ENCODE results near the gene CCRL2. TPM values are rescaled to one million over a fixed set of nuclear protein-coding genes. Genes with fewer than 3 reads are reported as not detected.

CCRL2 gene
- total RNA-seq, 1 donor from 2014 or later = 28.5 TPM

- no peaks in the 10 kb centered on the region for H3K36me3 ChIP-seq
- H3K9me3 ChIP-seq = no peaks in the 10 kb centered on the region
- no peak for TF ChIP-seq CTCF (IDR thresholded peaks at IDR 0.05)
- ATAC-seq (no peak), DNase-seq (no peak)
- no peak overlapping the region for H3K27ac ChIP-seq
- intact Hi-C loops (cut with DNase I) = no loop called here
- no peaks in the 10 kb centered on the region for H3K27me3 ChIP-seq
- no peak overlapping the region for H3K4me3 ChIP-seq
- peaks cover 53% of the 10 kb centered on the region for H3K4me1 ChIP-seq
These were observed 8.7 kb upstream of the CCRL2 start for GRCh38 chr3:46398186-46398955.

- peaks cover 47% of the 10 kb centered on the region for H3K4me1 ChIP-seq
- ATAC-seq (no peak), DNase-seq (no peak)
These were observed 8.0 kb upstream of the CCRL2 start for GRCh38 chr3:46399098-46399497.

GRCh38 chr3:46399557-46399956, 7.5 kb upstream of the CCRL2 start:
- no peak for DNase-seq
- peak; percentile 13 for ATAC-seq
- TF ChIP-seq CTCF (IDR thresholded peaks at IDR 0.05) = no peak
- intact Hi-C loops (cut with DNase I) = no loop called here
- peaks cover 45% of the 10 kb centered on the region for H3K4me1 ChIP-seq
- H3K9me3 ChIP-seq = no peaks in the 10 kb centered on the region
- H3K27me3 ChIP-seq = no peaks in the 10 kb centered on the region
- no peak overlapping the region for H3K4me3 ChIP-seq
- no peaks in the 10 kb centered on the region for H3K36me3 ChIP-seq
- no peak overlapping the region for H3K27ac ChIP-seq

More at GRCh38 chr3:46399098-46399497, 8.0 kb upstream of the CCRL2 start:
- no peaks in the 10 kb centered on the region for H3K36me3 ChIP-seq
- H3K4me3 ChIP-seq = no peak overlapping the region
- no peaks in the 10 kb centered on the region for H3K9me3 ChIP-seq
- no peaks in the 10 kb centered on the region for H3K27me3 ChIP-seq
- TF ChIP-seq CTCF (IDR thresholded peaks at IDR 0.05) = no peak
- H3K27ac ChIP-seq = no peak overlapping the region
- intact Hi-C loops (cut with DNase I) = no loop called here

GRCh38 chr3:46400000-46400734, 6.9 kb upstream of the CCRL2 start:
- intact Hi-C loops (cut with DNase I) = no loop called here
- DNase-seq (no peak), ATAC-seq (peak; percentile 46)
- Histone ChIP-seq H3K36me3 (no peaks in the 10 kb centered on the region), H3K4me3 (no peak overlapping the region), H3K9me3 (no peaks in the 10 kb centered on the region), H3K27me3 (no peaks in the 10 kb centered on the region), H3K27ac (no peak overlapping the region), H3K4me1 (peaks cover 44% of the 10 kb centered on the region)
- no peak for TF ChIP-seq CTCF (IDR thresholded peaks at IDR 0.05)

- H3K9me3 ChIP-seq = no peaks in the 10 kb centered on the region
- ATAC-seq (no peak), DNase-seq (no peak)
- H3K27me3 ChIP-seq = no peaks in the 10 kb centered on the region
- no peak overlapping the region for H3K27ac ChIP-seq
- H3K36me3 ChIP-seq = no peaks in the 10 kb centered on the region
- no peak overlapping the region for H3K4me3 ChIP-seq
- peaks cover 39% of the 10 kb centered on the region for H3K4me1 ChIP-seq
- intact Hi-C loops (cut with DNase I) = no loop called here
- TF ChIP-seq CTCF (IDR thresholded peaks at IDR 0.05) = no peak
These were observed 6.2 kb upstream of the CCRL2 start for GRCh38 chr3:46400846-46401245.

Data from upper lobe of right lung (tissue), 1 donor.